Mesenchymal stem cell (in vitro differentiated cells and primary cell): Measurements from ENCODE around the gene CFAP100.

Source experiments
- DNase-seq: peaks from one replicate; pipeline ENCODE4 v3.0.0-alpha.2; 2013
- H2AFZ ChIP-seq: one replicate; pipeline ENCODE4 v1.6.1; 2013; ENCODE audit warnings: low read depth, mild to moderate bottlenecking, control low read depth, inconsistent platforms, low read length, moderate library complexity
- H2AK5ac ChIP-seq: 2 replicates; pipeline ENCODE4 v1.6.1; 2013; ENCODE audit warnings: low read length, moderate library complexity, mild to moderate bottlenecking, inconsistent platforms; ENCODE audit not compliant: severe bottlenecking
- H2BK120ac ChIP-seq: one replicate; pipeline ENCODE4 v1.6.1; 2013; ENCODE audit warnings: low read depth, mild to moderate bottlenecking, inconsistent platforms, low read length, moderate library complexity
- H2BK12ac ChIP-seq, 2 experiments: one replicate each; pipeline ENCODE4 v1.6.1; 2013; ENCODE audit warnings: inconsistent platforms in 2 of 2, low read length in 2 of 2, mild to moderate bottlenecking in 2 of 2, moderate library complexity in 2 of 2, control low read depth in 1 of 2
- H2BK15ac ChIP-seq: one replicate; pipeline ENCODE4 v1.6.1; 2013; ENCODE audit warnings: mild to moderate bottlenecking, low read depth, inconsistent platforms; ENCODE audit not compliant: poor library complexity, severe bottlenecking
- H2BK5ac ChIP-seq: 2 replicates; pipeline ENCODE4 v1.6.1; 2013; ENCODE audit warnings: low read depth, mild to moderate bottlenecking, low read length, control low read depth, inconsistent platforms; ENCODE audit not compliant: poor library complexity, severe bottlenecking
- H3K14ac ChIP-seq, 2 experiments: one replicate each; pipeline ENCODE4 v1.6.1; 2013; ENCODE audit warnings: inconsistent platforms in 2 of 2, low read length in 2 of 2, control low read depth in 1 of 2, mild to moderate bottlenecking in 1 of 2, moderate library complexity in 1 of 2
- H3K18ac ChIP-seq, 2 experiments: one replicate each; pipeline ENCODE4 v1.6.1; 2013; ENCODE audit warnings: inconsistent platforms in 2 of 2, low read length in 2 of 2, control low read depth in 1 of 2, low read depth in 1 of 2, mild to moderate bottlenecking in 1 of 2
- H3K23ac ChIP-seq, 2 experiments: one replicate each; pipeline ENCODE4 v1.6.1; 2013; ENCODE audit warnings: inconsistent platforms in 2 of 2, low read length in 2 of 2, mild to moderate bottlenecking in 2 of 2, moderate library complexity in 2 of 2, control low read depth in 1 of 2
- H3K27ac ChIP-seq: 2 replicates; pipeline ENCODE4 v1.5.1; 2013; ENCODE audit warnings: mild to moderate bottlenecking, moderate library complexity, low read length, control low read depth, inconsistent platforms; ENCODE audit not compliant: poor library complexity, severe bottlenecking
- H3K27me3 ChIP-seq, 2 experiments: 2 replicates each; pipeline versions ENCODE4 v1.6.1 to v1.7.0; 2013; ENCODE audit warnings: low read length in 2 of 2, mild to moderate bottlenecking in 2 of 2, moderate library complexity in 2 of 2, control low read depth in 1 of 2, inconsistent platforms in 1 of 2; ENCODE audit not compliant: control insufficient read depth in 1 of 2, insufficient read depth in 1 of 2
- H3K36me3 ChIP-seq, 2 experiments: 2 replicates each; pipeline versions ENCODE4 v1.6.1 to v1.7.0; 2013; ENCODE audit warnings: low read length in 2 of 2, control low read depth in 1 of 2, inconsistent platforms in 1 of 2, low read depth in 1 of 2, mild to moderate bottlenecking in 1 of 2; ENCODE audit not compliant: insufficient read depth in 2 of 2, control insufficient read depth in 1 of 2
- H3K4ac ChIP-seq, 2 experiments: one replicate each; pipeline ENCODE4 v1.6.1; 2013; ENCODE audit warnings: inconsistent platforms in 2 of 2, low read length in 2 of 2, mild to moderate bottlenecking in 2 of 2, moderate library complexity in 2 of 2, control low read depth in 1 of 2, low read depth in 1 of 2
- H3K4me1 ChIP-seq: 2 replicates; pipeline ENCODE4 v1.6.1; 2013; ENCODE audit warnings: low read depth, low read length, control low read depth; ENCODE audit not compliant: control insufficient read depth, insufficient read depth
- H3K4me2 ChIP-seq: 2 replicates; pipeline ENCODE4 v1.6.1; 2013; ENCODE audit warnings: low read length, mild to moderate bottlenecking, inconsistent platforms; ENCODE audit not compliant: poor library complexity, severe bottlenecking
- H3K4me3 ChIP-seq, 2 experiments: 2 replicates each; pipeline versions ENCODE4 v1.5.1 to v1.7.0; 2013; ENCODE audit warnings: low read length in 2 of 2, mild to moderate bottlenecking in 2 of 2, control low read depth in 1 of 2, low read depth in 1 of 2; ENCODE audit not compliant: insufficient read depth in 1 of 2
- H3K79me1 ChIP-seq: replicated peaks from 2 replicates; pipeline ENCODE4 v1.6.1; 2013; ENCODE audit warnings: mild to moderate bottlenecking, control low read depth, low read length, inconsistent platforms; ENCODE audit not compliant: poor library complexity, severe bottlenecking
- H3K9ac ChIP-seq: 2 replicates; pipeline ENCODE4 v1.7.0; 2013; ENCODE audit warnings: mild to moderate bottlenecking, low read length, moderate library complexity
- H3K9me3 ChIP-seq: 2 replicates; pipeline ENCODE4 v1.7.0; 2013; ENCODE audit warnings: mild to moderate bottlenecking, low read length; ENCODE audit not compliant: control insufficient read depth
- H4K8ac ChIP-seq: one replicate; pipeline ENCODE4 v1.6.1; 2013; ENCODE audit warnings: inconsistent platforms, mild to moderate bottlenecking, low read length, moderate library complexity
- H4K91ac ChIP-seq: one replicate; pipeline ENCODE4 v1.6.1; 2013; ENCODE audit warnings: mild to moderate bottlenecking, low read length, inconsistent platforms
- WGBS: methylation state at CpG from one replicate; pipeline ENCODE4 v1.1.7; 2013; ENCODE audit warnings: mixed read lengths; 5-methylcytosine and 5-hydroxymethylcytosine counted together

Gene CFAP100

GRCh38 chr3:126371096-126371705 is 23.5 kb upstream of the CFAP100 start:
- H3K18ac ChIP-seq, result no peak overlapping the region
- peaks cover 7 to 12% of the 10 kb centered on the region in 2 experiments for H3K27me3 ChIP-seq
- no peak for DNase-seq
- H2AFZ ChIP-seq, result no peak overlapping the region
- H4K91ac ChIP-seq, result no peak overlapping the region
- H3K36me3 ChIP-seq, result no peaks in the 10 kb centered on the region
- H3K4ac ChIP-seq, result no peak overlapping the region
- peaks cover 9% of the 10 kb centered on the region for H3K4me1 ChIP-seq
- H3K9me3 ChIP-seq, result no peaks in the 10 kb centered on the region
- WGBS, result 89% methylated on average over 22 of the region's 22 CpGs
- no peak overlapping the region for H2BK5ac ChIP-seq
- no peaks in the 10 kb centered on the region for H3K79me1 ChIP-seq
- no peak overlapping the region for H2BK120ac ChIP-seq
- H3K27ac ChIP-seq, result no peak overlapping the region
- H3K9ac ChIP-seq, result no peak overlapping the region
- H4K8ac ChIP-seq, result no peak overlapping the region
- H3K14ac ChIP-seq, result no peak overlapping the region
- no peak overlapping the region for H3K23ac ChIP-seq
- H3K4me2 ChIP-seq, result no peak overlapping the region
- H3K4me3 ChIP-seq, result no peak overlapping the region
- H2AK5ac ChIP-seq, result no peak overlapping the region
- no peak overlapping the region for H2BK12ac ChIP-seq
- H2BK15ac ChIP-seq, result no peak overlapping the region

- H3K9me3 ChIP-seq, result no peaks in the 10 kb centered on the region
- H2AFZ ChIP-seq, result no peak overlapping the region
- H2BK15ac ChIP-seq, result no peak overlapping the region
- no peak overlapping the region for H3K27ac ChIP-seq
- no peak overlapping the region for H2AK5ac ChIP-seq
- no peak overlapping the region for H3K18ac ChIP-seq
- H3K4ac ChIP-seq, result no peak overlapping the region
- H3K23ac ChIP-seq, result no peak overlapping the region
- no peak overlapping the region for H4K8ac ChIP-seq
- no peak overlapping the region for H3K4me2 ChIP-seq
- H3K9ac ChIP-seq, result no peak overlapping the region
- H3K79me1 ChIP-seq, result no peaks in the 10 kb centered on the region
- H2BK12ac ChIP-seq, result no peak overlapping the region
- no peak overlapping the region for H4K91ac ChIP-seq
- no peak overlapping the region for H2BK120ac ChIP-seq
- no peak overlapping the region for H3K14ac ChIP-seq
- H3K36me3 ChIP-seq, result no peaks in the 10 kb centered on the region
- H3K4me3 ChIP-seq, result no peak overlapping the region
- H3K27me3 ChIP-seq, result peaks cover 12 to 15% of the 10 kb centered on the region in 2 experiments
- no peaks in the 10 kb centered on the region for H3K4me1 ChIP-seq
- H2BK5ac ChIP-seq, result no peak overlapping the region
- WGBS, result 84% methylated on average over 12 of the region's 12 CpGs
- no peak for DNase-seq
Observed at GRCh38 chr3:126372413-126373145, 22.1 kb upstream of the CFAP100 start.

GRCh38 chr3:126373146-126373613 is 21.5 kb upstream of the CFAP100 start:
- H3K36me3 ChIP-seq, result no peaks in the 10 kb centered on the region
- no peak overlapping the region for H3K9ac ChIP-seq
- no peaks in the 10 kb centered on the region for H3K9me3 ChIP-seq
- H4K91ac ChIP-seq, result no peak overlapping the region
- no peak overlapping the region for H4K8ac ChIP-seq
- H3K14ac ChIP-seq, result no peak overlapping the region
- H2BK5ac ChIP-seq, result no peak overlapping the region
- no peak overlapping the region for H3K18ac ChIP-seq
- no peak overlapping the region for H3K4me3 ChIP-seq
- H3K79me1 ChIP-seq, result no peaks in the 10 kb centered on the region
- no peak overlapping the region for H3K4ac ChIP-seq
- no peak overlapping the region for H2BK120ac ChIP-seq
- no peak overlapping the region for H2BK15ac ChIP-seq
- H2AK5ac ChIP-seq, result no peak overlapping the region
- no peak overlapping the region for H3K4me2 ChIP-seq
- no peak overlapping the region for H2BK12ac ChIP-seq
- no peak overlapping the region for H3K27ac ChIP-seq
- no peaks in the 10 kb centered on the region for H3K4me1 ChIP-seq
- no peak overlapping the region for H2AFZ ChIP-seq
- WGBS, result 96% methylated on average over 3 of the region's 4 CpGs
- no peak for DNase-seq
- peaks cover 13 to 15% of the 10 kb centered on the region in 2 experiments for H3K27me3 ChIP-seq
- H3K23ac ChIP-seq, result no peak overlapping the region

- no peak overlapping the region for H3K18ac ChIP-seq
- no peak overlapping the region for H3K4me3 ChIP-seq
- no peak overlapping the region for H3K9ac ChIP-seq
- no peak overlapping the region for H3K27ac ChIP-seq
- H4K91ac ChIP-seq, result no peak overlapping the region
- H3K27me3 ChIP-seq, result peaks cover 17 to 18% of the 10 kb centered on the region in 2 experiments
- H3K23ac ChIP-seq, result no peak overlapping the region
- no peak overlapping the region for H2AK5ac ChIP-seq
- peaks cover under 1% of the 10 kb centered on the region for H3K9me3 ChIP-seq
- DNase-seq, result no peak
- no peak overlapping the region for H2BK15ac ChIP-seq
- H2BK120ac ChIP-seq, result no peak overlapping the region
- 91% methylated on average over 21 of the region's 21 CpGs for WGBS
- H2AFZ ChIP-seq, result no peak overlapping the region
- H2BK5ac ChIP-seq, result no peak overlapping the region
- H3K4me1 ChIP-seq, result no peaks in the 10 kb centered on the region
- no peaks in the 10 kb centered on the region for H3K36me3 ChIP-seq
- H4K8ac ChIP-seq, result no peak overlapping the region
- H3K14ac ChIP-seq, result peak overlapping the region in 1 of 2 experiments; percentile 21
- no peak overlapping the region for H2BK12ac ChIP-seq
- no peak overlapping the region for H3K4ac ChIP-seq
- no peak overlapping the region for H3K4me2 ChIP-seq
- no peaks in the 10 kb centered on the region for H3K79me1 ChIP-seq
Observed at GRCh38 chr3:126373682-126374601, 20.8 kb upstream of the CFAP100 start.
